ENCODE data around the gene POLD4. TPM values are rescaled to one million over a fixed set of nuclear protein-coding genes. Genes with fewer than 3 reads are reported as not detected.

POLD4 gene
- total and polyA plus RNA-seq, 2 of the 13 experiments (the other 11 are each of a cell fraction or from before 2014, with no cell fraction given), result 10.5 to 27.4 TPM

DNA sequence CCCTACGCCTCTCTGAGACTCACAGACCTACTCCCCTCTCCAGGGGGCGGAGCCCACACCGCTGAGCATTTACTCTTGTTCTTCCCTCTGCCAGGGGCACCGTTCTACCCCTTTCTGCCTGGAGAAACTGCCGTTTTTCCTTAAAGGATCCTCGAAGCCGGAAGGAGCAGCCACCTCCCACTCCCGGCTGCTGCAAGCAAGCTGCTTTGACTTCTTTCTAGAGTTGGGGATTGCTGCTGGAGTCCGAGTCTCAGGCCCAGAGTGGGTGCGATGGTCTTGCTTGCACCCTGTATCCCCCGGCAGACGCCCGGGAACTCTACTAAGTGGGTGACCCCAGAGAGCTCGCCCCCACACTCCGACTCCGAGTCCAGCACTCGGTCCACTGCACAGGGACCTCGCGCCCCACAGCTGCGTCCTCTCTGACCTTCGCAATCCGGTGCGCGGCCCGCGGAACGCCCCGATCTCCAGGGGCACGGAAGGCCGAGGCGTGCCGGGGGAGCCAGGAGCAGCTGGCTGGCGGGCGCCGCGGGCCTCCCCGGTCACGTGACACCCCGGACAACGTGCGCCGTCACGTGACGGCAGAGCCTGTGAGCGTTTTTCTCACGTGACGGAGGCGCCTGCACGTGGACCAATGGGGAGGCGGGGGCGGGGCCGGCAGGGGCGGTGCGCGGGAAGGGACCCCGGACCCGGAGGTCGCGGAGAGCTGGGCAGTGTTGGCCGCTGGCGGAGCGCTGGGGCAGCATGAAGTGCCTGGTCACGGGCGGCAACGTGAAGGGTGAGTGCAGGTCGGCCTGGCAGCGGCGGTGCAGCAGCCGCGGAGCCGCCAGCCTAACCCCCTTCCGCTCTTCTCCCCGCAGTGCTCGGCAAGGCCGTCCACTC is 38.2 kb upstream of the POLD4 start, which contains the start of gene RAD9A (continued):
- TF ChIP-seq, protein P1, sequence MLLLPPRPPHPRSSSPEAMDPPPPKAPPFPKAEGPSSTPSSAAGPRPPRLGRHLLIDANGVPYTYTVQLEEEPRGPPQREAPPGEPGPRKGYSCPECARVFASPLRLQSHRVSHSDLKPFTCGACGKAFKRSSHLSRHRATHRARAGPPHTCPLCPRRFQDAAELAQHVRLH (CRISPR knock-in tag; IDR thresholded peaks at IDR 0.05; ENCODE audit: borderline replicate concordance, low read depth), result peak; percentile 66; the same call in 1 of the 2 replicates
- TF ChIP-seq, protein P2, sequence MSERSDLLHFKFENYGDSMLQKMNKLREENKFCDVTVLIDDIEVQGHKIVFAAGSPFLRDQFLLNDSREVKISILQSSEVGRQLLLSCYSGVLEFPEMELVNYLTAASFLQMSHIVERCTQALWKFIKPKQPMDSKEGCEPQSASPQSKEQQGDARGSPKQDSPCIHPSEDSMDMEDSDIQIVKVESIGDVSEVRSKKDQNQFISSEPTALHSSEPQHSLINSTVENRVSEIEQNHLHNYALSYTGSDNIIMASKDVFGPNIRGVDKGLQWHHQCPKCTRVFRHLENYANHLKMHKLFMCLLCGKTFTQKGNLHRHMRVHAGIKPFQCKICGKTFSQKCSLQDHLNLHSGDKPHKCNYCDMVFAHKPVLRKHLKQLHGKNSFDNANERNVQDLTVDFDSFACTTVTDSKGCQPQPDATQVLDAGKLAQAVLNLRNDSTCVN (CRISPR knock-in tag; IDR thresholded peaks at IDR 0.05; ENCODE audit: borderline replicate concordance), result 0 out of 2 replicates have a peak, but pooled peaks have one; percentile 26
- TF ChIP-seq SSRP1 (CRISPR knock-in tag; IDR thresholded peaks at IDR 0.05) (no peak), CTCF (CRISPR knock-in tag; IDR thresholded peaks at IDR 0.05) (peak; percentile 26; the same call in 1 of the 2 replicates), ZSCAN25 (CRISPR knock-in tag; IDR thresholded peaks at IDR 0.05) (peak; percentile 66), ZBTB40 (IDR thresholded peaks at IDR 0.05) (no peak), ZBTB40 (CRISPR knock-in tag; IDR thresholded peaks at IDR 0.05) (peak; percentile 81), TBP (CRISPR knock-in tag; IDR thresholded peaks at IDR 0.05) (no peak), KLF16 (CRISPR knock-in tag; IDR thresholded peaks at IDR 0.05) (peak in 1 of 2 experiments; percentile 84; a peak in 3 of 4 replicates), ZKSCAN5 (CRISPR knock-in tag; IDR thresholded peaks at IDR 0.05) (no peak), CCDC6 (CRISPR knock-in tag; IDR thresholded peaks at IDR 0.05) (peak; percentile 91; the same call in 1 of the 2 replicates)
- TF ChIP-seq, protein P3, sequence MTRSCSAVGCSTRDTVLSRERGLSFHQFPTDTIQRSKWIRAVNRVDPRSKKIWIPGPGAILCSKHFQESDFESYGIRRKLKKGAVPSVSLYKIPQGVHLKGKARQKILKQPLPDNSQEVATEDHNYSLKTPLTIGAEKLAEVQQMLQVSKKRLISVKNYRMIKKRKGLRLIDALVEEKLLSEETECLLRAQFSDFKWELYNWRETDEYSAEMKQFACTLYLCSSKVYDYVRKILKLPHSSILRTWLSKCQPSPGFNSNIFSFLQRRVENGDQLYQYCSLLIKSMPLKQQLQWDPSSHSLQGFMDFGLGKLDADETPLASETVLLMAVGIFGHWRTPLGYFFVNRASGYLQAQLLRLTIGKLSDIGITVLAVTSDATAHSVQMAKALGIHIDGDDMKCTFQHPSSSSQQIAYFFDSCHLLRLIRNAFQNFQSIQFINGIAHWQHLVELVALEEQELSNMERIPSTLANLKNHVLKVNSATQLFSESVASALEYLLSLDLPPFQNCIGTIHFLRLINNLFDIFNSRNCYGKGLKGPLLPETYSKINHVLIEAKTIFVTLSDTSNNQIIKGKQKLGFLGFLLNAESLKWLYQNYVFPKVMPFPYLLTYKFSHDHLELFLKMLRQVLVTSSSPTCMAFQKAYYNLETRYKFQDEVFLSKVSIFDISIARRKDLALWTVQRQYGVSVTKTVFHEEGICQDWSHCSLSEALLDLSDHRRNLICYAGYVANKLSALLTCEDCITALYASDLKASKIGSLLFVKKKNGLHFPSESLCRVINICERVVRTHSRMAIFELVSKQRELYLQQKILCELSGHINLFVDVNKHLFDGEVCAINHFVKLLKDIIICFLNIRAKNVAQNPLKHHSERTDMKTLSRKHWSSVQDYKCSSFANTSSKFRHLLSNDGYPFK (CRISPR knock-in tag; IDR thresholded peaks at IDR 0.05; ENCODE audit: borderline replicate concordance), result peak; percentile 41; the same call in 1 of the 2 replicates
